Kidney capillary endothelial cell (primary cell): Measurements from ENCODE around the gene NET1.
"Not testable (repeated sequence)": the region's sequence is repeated elsewhere in the genome, so short reads cannot be mapped to it uniquely, and the experiment has no call there.

Experiments
- DNase-seq: peaks from one replicate; pipeline ENCODE4 v3.0.0-alpha.2; 2018; ENCODE audit warnings: low spot score

Gene NET1

GRCh38 chr10:5466451-5467206 is 54.3 kb downstream of the NET1 start:
- DNase-seq: no peak

- DNase-seq: no peak
Observed at GRCh38 chr10:5467207-5467535, 54.8 kb downstream of the NET1 start.

- no peak for DNase-seq
Observed at GRCh38 chr10:5467634-5468255, 55.4 kb downstream of the NET1 start.

- DNase-seq: no peak
Observed at GRCh38 chr10:5468262-5469106, 56.1 kb downstream of the NET1 start.

- no peak for DNase-seq
Observed at GRCh38 chr10:5469353-5470061, 57.1 kb downstream of the NET1 start.

- no peak for DNase-seq
Observed at GRCh38 chr10:5470062-5470751, 57.9 kb downstream of the NET1 start.

GRCh38 chr10:5474642-5475041 is 62.3 kb downstream of the NET1 start:
- DNase-seq: not testable (repeated sequence)

GRCh38 chr10:5475088-5475487 is 62.7 kb downstream of the NET1 start:
- not testable (repeated sequence) for DNase-seq

GRCh38 chr10:5475974-5476807 is 63.8 kb downstream of the NET1 start:
- not testable (repeated sequence) for DNase-seq

GRCh38 chr10:5476918-5477525 is 64.7 kb downstream of the NET1 start:
- no peak for DNase-seq

- DNase-seq: no peak
Observed at GRCh38 chr10:5477948-5478693, 65.8 kb downstream of the NET1 start.

GRCh38 chr10:5478694-5479305 is 66.4 kb downstream of the NET1 start:
- DNase-seq: no peak

GRCh38 chr10:5479481-5480161 is 67.3 kb downstream of the NET1 start:
- DNase-seq: no peak

GRCh38 chr10:5480162-5480941 is 68.0 kb downstream of the NET1 start:
- no peak for DNase-seq

- DNase-seq: no peak
Observed at GRCh38 chr10:5481121-5481520, 68.8 kb downstream of the NET1 start.

- no peak for DNase-seq
Observed at GRCh38 chr10:5482016-5482415, 69.7 kb downstream of the NET1 start.

- DNase-seq: no peak
Observed at GRCh38 chr10:5484205-5484604, 71.8 kb downstream of the NET1 start.

- DNase-seq: no peak
Observed at GRCh38 chr10:5485290-5485689, 72.9 kb downstream of the NET1 start.
